Measurements from ENCODE around the gene DNASE1. TPM values are rescaled to one million over a fixed set of nuclear protein-coding genes. Genes with fewer than 3 reads are reported as not detected.

Gene DNASE1
- total RNA-seq, 1 experiment from 2014 or later: 13.9 TPM

- no peak for TF ChIP-seq USF1 (CRISPR knock-in tag; IDR thresholded peaks at IDR 0.05)
- TF ChIP-seq CDX4 (CRISPR knock-in tag; IDR thresholded peaks at IDR 0.05; ENCODE audit: borderline replicate concordance): no peak
Observed at GRCh38 chr16:3673201-3673600, 18.7 kb downstream of the DNASE1 start (continued).

- Mint-ChIP-seq H3K4me3 (no peak overlapping the region), H3K36me3 (peaks cover 68% of the 10 kb centered on the region), H3K27ac (no peak overlapping the region), H3K4me1 (no peaks in the 10 kb centered on the region), H3K27me3 (ENCODE audit: low read depth) (no peaks in the 10 kb centered on the region), H3K9me3 (no peaks in the 10 kb centered on the region)
- ATAC-seq (no peak), DNase-seq (ENCODE audit: low spot score) (no peak)
- TF ChIP-seq GTF2I (CRISPR knock-in tag; conservative IDR thresholded peaks at IDR 0.05): no peak
- no peak for TF ChIP-seq ZNF671 (CRISPR knock-in tag; IDR thresholded peaks at IDR 0.05)
- TF ChIP-seq E2F1 (CRISPR knock-in tag; IDR thresholded peaks at IDR 0.05): no peak
- no peak for TF ChIP-seq USF2 (CRISPR knock-in tag; IDR thresholded peaks at IDR 0.05)
- TF ChIP-seq ZNF121 (CRISPR knock-in tag; IDR thresholded peaks at IDR 0.05): peak; percentile 82; the same call in 1 of the 2 replicates
- TF ChIP-seq AR (CRISPR knock-in tag; IDR thresholded peaks at IDR 0.05): no peak
- POLR2A ChIA-PET: interaction anchor here (0.6 kb wide), 1 partner anchor 10 kb away, joined by 5 read pairs; no protein-coding TSS in a partner anchor
- CTCF ChIA-PET: interaction anchor here (0.9 to 1.7 kb wide), 6 partner anchors 11 to 33 kb away, joined by 3 to 7 read pairs (median 6); no protein-coding TSS in a partner anchor
Observed at GRCh38 chr16:3673676-3674377, 19.3 kb downstream of the DNASE1 start.

- H3K9me3 Mint-ChIP-seq: no peaks in the 10 kb centered on the region
- POLR2A ChIA-PET: interaction anchor here (0.6 kb wide), 2 partner anchors 9 to 174 kb away, joined by 5 read pairs; no protein-coding TSS in a partner anchor
- DNase-seq (ENCODE audit: low spot score) (peak; percentile 60), ATAC-seq (peak; percentile 76)
- H3K27ac Mint-ChIP-seq: no peak overlapping the region
- H3K4me3 Mint-ChIP-seq: no peak overlapping the region
- H3K4me1 Mint-ChIP-seq: no peaks in the 10 kb centered on the region
- H3K36me3 Mint-ChIP-seq: peaks cover 70% of the 10 kb centered on the region
- CTCF ChIA-PET: interaction anchor here (0.5 to 1.7 kb wide), 8 partner anchors 12 to 34 kb away, joined by 3 to 7 read pairs (median 6); partner anchors contain the start of gene DNASE1
- H3K27me3 Mint-ChIP-seq (ENCODE audit: low read depth): no peaks in the 10 kb centered on the region
- no peak for TF ChIP-seq ZNF396 (CRISPR knock-in tag; IDR thresholded peaks at IDR 0.05; ENCODE audit: borderline replicate concordance)
- no peak for TF ChIP-seq HMGXB4 (CRISPR knock-in tag; IDR thresholded peaks at IDR 0.05)
- TF ChIP-seq PRRX2 (CRISPR knock-in tag; IDR thresholded peaks at IDR 0.05): no peak
- no peak for TF ChIP-seq ATF6 (CRISPR knock-in tag; IDR thresholded peaks at IDR 0.05)
- TF ChIP-seq GTF2I (CRISPR knock-in tag; conservative IDR thresholded peaks at IDR 0.05): no peak
- TF ChIP-seq ZNF232 (CRISPR knock-in tag; IDR thresholded peaks at IDR 0.05): no peak
- TF ChIP-seq ZBTB21 (CRISPR knock-in tag; IDR thresholded peaks at IDR 0.05; ENCODE audit: borderline replicate concordance): no peak
- no peak for TF ChIP-seq ZNF263 (CRISPR knock-in tag; IDR thresholded peaks at IDR 0.05; ENCODE audit: low read depth)
- TF ChIP-seq IRF2 (CRISPR knock-in tag; IDR thresholded peaks at IDR 0.05; ENCODE audit: borderline replicate concordance, low read depth): no peak
- TF ChIP-seq ZMAT4 (CRISPR knock-in tag; IDR thresholded peaks at IDR 0.05): no peak
- TF ChIP-seq NR1H2 (CRISPR knock-in tag; IDR thresholded peaks at IDR 0.05): no peak
- TF ChIP-seq OVOL2 (CRISPR knock-in tag; IDR thresholded peaks at IDR 0.05; ENCODE audit: borderline replicate concordance): no peak
- no peak for TF ChIP-seq TEAD1 (CRISPR knock-in tag; IDR thresholded peaks at IDR 0.05)
Observed at GRCh38 chr16:3674513-3675295, 20.2 kb downstream of the DNASE1 start.

All from WTC11 (cell line).